Peyer's patch (tissue), 4 donors: ENCODE measurements around the gene TJP2. TPM values are rescaled to one million over a fixed set of nuclear protein-coding genes. Genes with fewer than 3 reads are reported as not detected.

Experiments
- DNase-seq, 3 donors: peaks; one replicate each; pipeline ENCODE4 v3.0.0-alpha.2; 2017 to 2019
- H3K27ac ChIP-seq, 4 donors: fragments of 200-600 bp; sonication (generic); one replicate each; pipeline ENCODE4 v1.5.1; 2016 to 2019
- H3K27me3 ChIP-seq, 2 donors: fragments of 200-600 bp; sonication (generic); one replicate each; pipeline ENCODE4 v1.5.1; 2019
- H3K36me3 ChIP-seq, 3 donors: fragments of 200-600 bp; sonication (generic); one replicate each; pipeline ENCODE4 v1.5.1; 2016 to 2019
- H3K4me1 ChIP-seq, 4 donors: fragments of 200-600 bp; sonication (generic); one replicate each; pipeline ENCODE4 v1.5.1; 2016 to 2019
- H3K4me3 ChIP-seq, 4 donors: fragments of 200-600 bp; sonication (generic); 1 replicate in 3 of 4; 2 replicates in 1 of 4; pipeline ENCODE4 v1.5.1; 2016 to 2019; ENCODE audit warnings: mild to moderate bottlenecking in 1 of 4
- H3K9me3 ChIP-seq, 4 donors: fragments of 200-600 bp; sonication (generic); one replicate each; pipeline ENCODE4 v1.5.1; 2016 to 2019; ENCODE audit warnings: mild to moderate bottlenecking in 1 of 4
- POLR2A ChIP-seq, 2 donors: fragments of 450-650 bp; IDR thresholded peaks; one replicate each; pipeline ENCODE4 v1.5.1; 2017; ENCODE audit warnings: antibody characterized with exemption in 2 of 2, mild to moderate bottlenecking in 2 of 2, moderate library complexity in 2 of 2
- total RNA-seq, 4 donors: library from RNA; depleted of rRNA; stranded (reverse); fragments of >200 nt; gene quantifications; one replicate each; pipeline ENCODE4 v1.1.0, GENCODE V29; 2016
- TF ChIP-seq, protein P1 (sequence below), 6 experiments: fragments of 450-650 bp in 4 of 6; fragments of 200-600 bp in 2 of 6; sonication (generic) in 1 of 6; IDR thresholded peaks; one replicate each; pipeline ENCODE4 v1.5.1; 2017 to 2019; ENCODE audit warnings: antibody characterized with exemption in 6 of 6, mild to moderate bottlenecking in 3 of 6, moderate library complexity in 1 of 6

TJP2 gene
- total RNA-seq, 4 donors from 2014 or later = 102 to 405 (median 263) TPM

DNA sequence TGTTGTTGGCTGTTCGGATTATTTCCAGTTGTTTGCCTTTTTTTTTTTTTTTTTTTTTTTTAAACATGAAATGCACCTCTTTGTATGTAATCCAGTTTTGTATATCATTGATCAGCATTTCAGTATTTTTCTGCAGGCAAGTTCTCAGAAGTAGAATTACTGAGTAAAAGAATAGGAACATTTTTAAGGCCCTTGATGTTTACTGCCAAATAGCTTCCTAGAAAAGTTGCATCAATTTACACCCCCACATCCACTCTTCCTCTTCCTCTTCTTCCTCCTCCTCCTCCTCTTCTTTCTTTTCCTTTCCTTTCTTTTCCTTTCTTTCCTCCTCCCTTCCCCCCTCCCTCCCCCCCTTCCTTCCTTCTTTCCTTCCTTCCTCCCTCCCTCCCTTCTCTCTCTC, 81.5 kb downstream of the TJP2 start:
- Histone ChIP-seq H3K9me3 (no peaks in the 10 kb centered on the region), H3K4me3 (no peak overlapping the region), H3K27ac (no peak overlapping the region), H3K36me3 (peaks cover 0 to 50% (median 0%) of the 10 kb centered on the region in 3 donors), H3K27me3 (no peaks in the 10 kb centered on the region), H3K4me1 (no peaks in the 10 kb centered on the region)
- no peak for TF ChIP-seq POLR2A (IDR thresholded peaks at IDR 0.05)
- no peak for DNase-seq

DNA sequence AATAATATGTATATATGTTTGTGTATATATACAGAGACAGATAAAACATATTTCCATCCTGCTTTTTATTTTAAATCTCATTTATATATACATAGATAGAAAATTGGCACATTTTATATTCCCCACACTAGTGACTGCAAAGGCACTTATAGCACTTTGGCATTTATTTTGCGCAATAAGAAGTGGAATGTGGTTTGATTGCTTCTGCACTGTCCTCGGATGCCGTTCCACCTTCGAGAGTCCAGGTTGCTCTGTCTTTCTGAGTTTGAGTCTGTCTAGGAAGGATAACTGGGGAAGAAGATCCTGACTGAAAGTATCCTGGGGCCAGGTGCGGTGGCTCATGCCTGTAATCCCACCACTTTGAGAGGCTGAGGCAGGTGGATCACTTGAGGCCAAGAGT, 84.5 kb downstream of the TJP2 start:
- Histone ChIP-seq H3K4me1 (no peaks in the 10 kb centered on the region), H3K4me3 (no peak overlapping the region), H3K36me3 (peaks cover 0 to 22% (median 0%) of the 10 kb centered on the region in 3 donors), H3K27ac (no peak overlapping the region), H3K27me3 (no peaks in the 10 kb centered on the region), H3K9me3 (no peaks in the 10 kb centered on the region)
- no peak for DNase-seq
- TF ChIP-seq, protein P1, sequence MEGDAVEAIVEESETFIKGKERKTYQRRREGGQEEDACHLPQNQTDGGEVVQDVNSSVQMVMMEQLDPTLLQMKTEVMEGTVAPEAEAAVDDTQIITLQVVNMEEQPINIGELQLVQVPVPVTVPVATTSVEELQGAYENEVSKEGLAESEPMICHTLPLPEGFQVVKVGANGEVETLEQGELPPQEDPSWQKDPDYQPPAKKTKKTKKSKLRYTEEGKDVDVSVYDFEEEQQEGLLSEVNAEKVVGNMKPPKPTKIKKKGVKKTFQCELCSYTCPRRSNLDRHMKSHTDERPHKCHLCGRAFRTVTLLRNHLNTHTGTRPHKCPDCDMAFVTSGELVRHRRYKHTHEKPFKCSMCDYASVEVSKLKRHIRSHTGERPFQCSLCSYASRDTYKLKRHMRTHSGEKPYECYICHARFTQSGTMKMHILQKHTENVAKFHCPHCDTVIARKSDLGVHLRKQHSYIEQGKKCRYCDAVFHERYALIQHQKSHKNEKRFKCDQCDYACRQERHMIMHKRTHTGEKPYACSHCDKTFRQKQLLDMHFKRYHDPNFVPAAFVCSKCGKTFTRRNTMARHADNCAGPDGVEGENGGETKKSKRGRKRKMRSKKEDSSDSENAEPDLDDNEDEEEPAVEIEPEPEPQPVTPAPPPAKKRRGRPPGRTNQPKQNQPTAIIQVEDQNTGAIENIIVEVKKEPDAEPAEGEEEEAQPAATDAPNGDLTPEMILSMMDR (IDR thresholded peaks at IDR 0.05) = no peak
- TF ChIP-seq POLR2A (IDR thresholded peaks at IDR 0.05) = no peak

DNA sequence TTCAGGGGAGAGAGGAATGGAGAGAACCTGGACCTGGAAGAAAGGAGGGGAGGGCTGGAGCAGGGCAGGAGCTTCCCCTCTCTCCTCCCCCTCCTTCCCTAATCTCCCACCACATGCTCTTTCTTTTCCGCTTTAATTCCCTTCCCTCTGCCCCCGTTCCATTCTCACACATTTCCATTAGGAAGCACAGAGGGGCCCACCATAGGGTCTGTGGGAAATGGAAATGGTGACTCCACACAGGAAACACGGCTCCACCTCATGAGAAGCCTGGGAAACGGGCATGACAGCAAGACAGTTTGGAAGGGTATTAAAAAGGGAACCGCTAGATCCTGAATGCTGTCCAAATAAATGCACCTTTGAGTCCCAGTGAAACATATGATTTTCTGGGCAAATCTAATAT, 86.1 kb downstream of the TJP2 start:
- DNase-seq = no peak
- no peaks in the 10 kb centered on the region for H3K4me1 ChIP-seq
- peaks cover 0 to 6% (median 0%) of the 10 kb centered on the region in 3 donors for H3K36me3 ChIP-seq
- TF ChIP-seq, protein P1 (IDR thresholded peaks at IDR 0.05) = no peak
- no peak for TF ChIP-seq POLR2A (IDR thresholded peaks at IDR 0.05)
- no peaks in the 10 kb centered on the region for H3K9me3 ChIP-seq
- H3K27me3 ChIP-seq = no peaks in the 10 kb centered on the region
- H3K27ac ChIP-seq = no peak overlapping the region
- no peak overlapping the region for H3K4me3 ChIP-seq

DNA sequence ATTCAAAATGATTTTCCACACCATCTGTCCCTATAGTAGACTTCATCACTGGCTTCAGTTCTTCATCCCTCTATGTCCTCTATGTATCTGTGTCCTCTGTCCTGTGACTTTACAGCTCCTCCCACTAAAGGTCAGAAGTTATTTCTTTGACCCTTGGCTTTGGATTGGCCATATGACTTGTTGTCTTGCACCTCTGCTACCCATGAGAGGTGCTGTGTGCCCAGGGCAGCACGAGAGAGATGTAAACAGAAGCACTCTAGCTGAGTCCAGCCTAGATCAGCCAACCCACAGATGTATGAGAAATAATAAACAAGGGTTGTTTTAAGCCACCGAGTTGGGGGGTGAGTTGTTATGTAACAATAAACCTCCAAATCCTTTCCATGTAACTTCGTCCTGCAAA, 87.6 kb downstream of the TJP2 start:
- no peak for DNase-seq
- TF ChIP-seq, protein P1 (IDR thresholded peaks at IDR 0.05) = no peak
- no peak for TF ChIP-seq POLR2A (IDR thresholded peaks at IDR 0.05)
- H3K4me3 ChIP-seq = no peak overlapping the region
- H3K27ac ChIP-seq = no peak overlapping the region
- H3K36me3 ChIP-seq = peaks cover 0 to 3% (median 0%) of the 10 kb centered on the region in 3 donors
- no peaks in the 10 kb centered on the region for H3K9me3 ChIP-seq
- no peaks in the 10 kb centered on the region for H3K4me1 ChIP-seq
- no peaks in the 10 kb centered on the region for H3K27me3 ChIP-seq

DNA sequence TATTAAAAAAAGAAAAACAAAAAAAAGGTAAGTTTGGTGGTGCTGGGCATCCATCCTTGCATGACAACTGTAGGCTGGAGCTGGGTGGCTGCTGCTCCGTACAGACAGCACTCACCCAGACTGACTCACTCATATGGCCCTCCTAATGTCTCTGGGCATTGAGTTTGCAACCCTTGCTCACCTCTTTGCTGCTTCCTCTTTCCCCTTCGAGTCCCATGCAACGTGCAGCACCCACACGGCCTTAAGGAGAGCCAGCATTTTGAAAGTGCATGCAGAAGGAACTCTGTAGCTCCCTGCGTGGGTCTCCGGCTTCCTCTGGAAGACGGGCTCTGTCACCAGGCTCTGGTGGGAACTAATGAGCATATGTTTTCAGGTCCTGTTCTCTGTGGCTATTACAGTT, 90.4 kb downstream of the TJP2 start:
- Histone ChIP-seq H3K27ac (no peak overlapping the region), H3K9me3 (no peaks in the 10 kb centered on the region), H3K4me3 (no peak overlapping the region), H3K4me1 (no peaks in the 10 kb centered on the region), H3K36me3 (no peaks in the 10 kb centered on the region), H3K27me3 (no peaks in the 10 kb centered on the region)
- no peak for TF ChIP-seq POLR2A (IDR thresholded peaks at IDR 0.05)
- TF ChIP-seq, protein P1 (IDR thresholded peaks at IDR 0.05) = no peak
- DNase-seq = no peak

DNA sequence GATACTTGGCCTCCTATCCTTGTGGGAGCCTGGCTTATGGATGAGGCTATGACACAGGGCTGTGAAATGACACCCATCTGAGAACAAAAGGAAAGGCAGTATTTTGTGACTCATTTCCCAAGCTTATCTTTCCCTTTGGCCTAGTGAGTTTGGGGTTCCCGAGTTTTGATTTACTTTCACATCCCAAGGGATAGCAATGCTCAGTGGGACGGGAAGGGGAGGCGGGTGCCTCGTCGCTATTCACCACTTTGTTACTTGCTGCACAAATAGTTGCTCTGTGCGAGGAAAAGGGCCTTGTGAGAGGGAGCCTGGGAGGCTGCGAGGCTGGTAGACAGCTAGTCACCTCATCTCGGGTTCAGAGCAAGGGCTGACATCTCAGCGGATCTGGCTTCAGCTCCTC, 91.8 kb downstream of the TJP2 start:
- H3K27ac ChIP-seq = no peak overlapping the region
- H3K4me1 ChIP-seq = no peaks in the 10 kb centered on the region
- TF ChIP-seq POLR2A (IDR thresholded peaks at IDR 0.05) = no peak
- TF ChIP-seq, protein P1 (IDR thresholded peaks at IDR 0.05) = no peak

More for the DNA sequence above, 91.8 kb downstream of the TJP2 start:
- Histone ChIP-seq H3K4me3 (no peak overlapping the region), H3K36me3 (no peaks in the 10 kb centered on the region), H3K9me3 (no peaks in the 10 kb centered on the region), H3K27me3 (no peaks in the 10 kb centered on the region)
- DNase-seq = no peak
